GM23248 (cell line): Measurements from ENCODE around the gene RALGPS1.

Source experiments
- EZH2 ChIP-seq: fragments of 200-600 bp; sonication (generic); IDR thresholded peaks from 2 replicates; pipeline ENCODE4 v1.6.1; 2018; ENCODE audit warnings: antibody characterized with exemption, mild to moderate bottlenecking; ENCODE audit not compliant: insufficient read depth, poor library complexity, severe bottlenecking
- EZH2phosphoT487 ChIP-seq: fragments of 200-600 bp; sonication (generic); IDR thresholded peaks from 2 replicates; pipeline ENCODE4 v1.6.1; 2018; ENCODE audit warnings: antibody characterized with exemption, moderate library complexity, mild to moderate bottlenecking, low read depth; ENCODE audit not compliant: insufficient read depth

DNA sequence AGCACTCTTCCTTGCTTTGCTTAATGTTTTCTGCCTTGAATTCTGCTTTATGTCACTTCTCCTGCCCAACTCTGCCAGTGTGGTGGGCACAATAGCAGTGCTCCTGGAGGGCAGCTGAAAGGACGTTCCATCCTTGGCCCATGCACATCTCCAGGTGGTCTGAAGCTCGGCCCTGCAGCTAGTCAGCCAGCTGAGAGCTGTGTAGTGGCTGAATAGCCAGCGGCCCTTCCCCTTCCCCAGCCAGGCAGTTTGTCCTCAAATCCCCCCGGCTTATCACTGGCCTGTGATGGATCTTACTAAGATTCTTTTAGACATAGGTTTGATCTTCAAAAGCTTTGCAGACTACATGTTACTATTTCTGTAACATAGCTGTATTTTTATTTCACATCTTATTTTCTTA is 250.5 kb downstream of the RALGPS1 start:
- TF ChIP-seq EZH2 (no peak), EZH2phosphoT487 (no peak)
